GM10248 (cell line): ENCODE results near the gene VANGL2.

ENCODE experiments used
- CTCF ChIA-PET: fragments of 300-600 bp; sonication (Branson Sonifier 250); formaldehyde crosslinking; extraction: SDS; loops from one replicate; lab custom pipeline; 2021; ENCODE audit warnings: antibody characterized with exemption; lab: Yijun Ruan, JAX
- POLR2A ChIA-PET: fragments of 350-650 bp; sonication (Branson Sonifier 250); formaldehyde crosslinking; extraction: SDS; loops from one replicate; lab custom pipeline; 2020; ENCODE audit warnings: antibody characterized with exemption; lab: Yijun Ruan, JAX
- DNase-seq: peaks from one replicate; pipeline ENCODE4 v3.0.0; 2012; ENCODE audit errors: extremely low spot score
- CTCF ChIP-seq: IDR thresholded peaks from 2 replicates; pipeline ENCODE4 v1.5.1; 2012; ENCODE audit warnings: mild to moderate bottlenecking, low read depth; ENCODE audit errors: extremely low read depth, missing control alignments, control extremely low read depth

The VANGL2 gene

GRCh38 chr1:160465123-160465522, 64.8 kb downstream of the VANGL2 start:
- CTCF ChIA-PET: interaction anchor here (1.3 to 1.4 kb wide), 2 partner anchors 9 to 20 kb away, joined by 3 to 6 read pairs; no protein-coding TSS in a partner anchor

GRCh38 chr1:160466961-160467360, 66.6 kb downstream of the VANGL2 start:
- CTCF ChIA-PET: interaction anchor here (1.0 to 1.4 kb wide), 4 partner anchors 17 to 139 kb away, joined by 3 to 5 read pairs (median 4); no protein-coding TSS in a partner anchor
- POLR2A ChIA-PET: no interaction called here
- TF ChIP-seq CTCF: no peak
- DNase-seq: no peak

More at GRCh38 chr1:160465123-160465522, 64.8 kb downstream of the VANGL2 start:
- POLR2A ChIA-PET: no interaction called here
- no peak for TF ChIP-seq CTCF
- DNase-seq: no peak

- CTCF ChIA-PET: interaction anchor here (1.0 to 3.0 kb wide), 5 partner anchors 10 to 139 kb away, joined by 3 to 16 read pairs (median 5); no protein-coding TSS in a partner anchor
- no peak for DNase-seq
- TF ChIP-seq CTCF: no peak
- POLR2A ChIA-PET: no interaction called here
Measured at GRCh38 chr1:160467576-160467975, 67.2 kb downstream of the VANGL2 start.

- ChIA-PET CTCF (interaction anchor here (1.0 to 1.4 kb wide), 5 partner anchors 16 to 34 kb away, joined by 3 to 4 read pairs (median 3); no protein-coding TSS in a partner anchor), POLR2A (interaction anchor here (1.8 kb wide), 1 partner anchor 14 kb away, joined by 6 read pairs; no protein-coding TSS in a partner anchor)
- no peak for DNase-seq
- no peak for TF ChIP-seq CTCF
Measured at GRCh38 chr1:160471253-160471652, 70.9 kb downstream of the VANGL2 start.

GRCh38 chr1:160472112-160472511, 71.7 kb downstream of the VANGL2 start:
- POLR2A ChIA-PET: no interaction called here
- CTCF ChIA-PET: interaction anchor here (1.5 to 4.0 kb wide), 3 partner anchors 11 to 75 kb away, joined by 4 to 17 read pairs (median 4); no protein-coding TSS in a partner anchor

More at GRCh38 chr1:160472112-160472511, 71.7 kb downstream of the VANGL2 start:
- no peak for DNase-seq
- no peak for TF ChIP-seq CTCF
